NCI-H146 treated with DMSO at 0.1 percent for 48 hours (cell line): ENCODE measurements around the gene MYO1D.

ENCODE experiments used
- DNase-seq: peaks from one replicate; lab custom pipeline; 2025; ENCODE audit not compliant: unreplicated experiment; lab: John Stamatoyannopoulos, UW

The MYO1D gene

GRCh38 chr17:32444301-32445073, 432.4 kb downstream of the MYO1D start, which contains the start of gene PSMD11:
Gene PSMD11 (plus strand): TSS chr17:32444510. CDS start chr17:32444524, 14 bp downstream.
- DNase-seq = peak; percentile 83

DNA sequence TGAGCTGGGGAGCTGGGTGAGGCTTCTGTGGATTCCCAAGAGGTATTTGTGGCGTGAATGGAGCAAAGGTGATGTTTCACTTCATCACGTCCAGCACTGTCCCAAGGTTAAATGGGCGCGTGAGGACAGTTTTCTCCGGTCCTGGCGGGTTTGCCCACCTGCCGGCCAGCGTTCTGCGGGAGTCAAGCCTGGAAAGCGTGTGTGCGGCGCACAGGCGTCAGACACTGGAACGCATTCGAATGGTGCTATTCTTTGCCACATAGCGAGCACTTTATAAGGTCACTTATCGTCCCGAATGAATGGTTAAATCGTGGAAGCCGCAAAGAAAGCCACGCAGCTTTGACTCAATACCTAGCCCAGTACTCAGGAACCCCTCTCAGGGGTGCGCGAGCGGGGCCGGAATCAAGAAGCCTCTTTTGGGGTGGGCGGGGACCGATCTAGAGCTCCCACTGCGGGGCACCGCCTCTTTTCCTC, 433.1 kb downstream of the MYO1D start:
- DNase-seq = peak; percentile 55
